HCT116 (cell line): ENCODE measurements around the gene AVL9. TPM values are rescaled to one million over a fixed set of nuclear protein-coding genes. Genes with fewer than 3 reads are reported as not detected.

Source experiments
- ATAC-seq: fragments of 200-7000 bp; cut with Tn5 transposase; 2 replicates; pipeline ENCODE4 v1.9.1; 2020; ENCODE audit warnings: mild to moderate bottlenecking, moderate library complexity
- BruUV-seq: library from RNA; stranded (reverse); fragments of 400-500 nt; replicated peaks from 2 replicates; lab custom pipeline; 2021; lab: Mats Ljungman, UMichigan
- CTCF ChIA-PET: fragments of 300-600 bp; sonication (Branson Sonifier 250); formaldehyde crosslinking; loops from one replicate; lab custom pipeline; 2021; ENCODE audit warnings: antibody characterized with exemption; lab: Charles Lee
- POLR2A ChIA-PET: fragments of 300-600, 350-600 bp; sonication (Branson Sonifier 250); formaldehyde crosslinking; loops from one replicate; lab custom pipeline; 2021; ENCODE audit warnings: antibody characterized with exemption; lab: Charles Lee
- RAD21 ChIA-PET, 2 experiments: fragments of 300-600 bp; sonication (Branson Sonifier 250); formaldehyde crosslinking; loops; one replicate each; lab custom pipeline; 2023; ENCODE audit warnings: low total read pairs in 2 of 2; ENCODE audit not compliant: uncharacterized antibody in 2 of 2, unreplicated experiment in 2 of 2, low non-redundant PET in 1 of 2; lab: Charles Lee
- DNase-seq: peaks from one replicate; pipeline ENCODE4 v3.0.0-alpha.2; 2010; ENCODE audit warnings: low read depth, low spot score
- H2AFZ ChIP-seq: fragments of 200-600 bp; shearing (Covaris generic), sonication (generic); 2 replicates; pipeline ENCODE4 v1.6.1; 2017; ENCODE audit warnings: low read depth, mixed run types, mixed read lengths, antibody characterized with exemption, low read length; ENCODE audit not compliant: poor library complexity, severe bottlenecking
- H3K27ac ChIP-seq: 2 replicates; pipeline ENCODE4 v1.5.1; 2012; ENCODE audit warnings: low read depth, low read length
- H3K27me3 ChIP-seq: fragments of 200-600 bp; sonication (generic); 2 replicates; pipeline ENCODE4 v1.6.1; 2016; ENCODE audit warnings: mixed run types, low read length, mixed read lengths; ENCODE audit not compliant: insufficient read depth
- H3K36me3 ChIP-seq, 2 experiments: fragments of 200-500 bp in 1 of 2; fragments of 200-600 bp in 1 of 2; sonication (Bioruptor generic) in 1 of 2; sonication (generic) in 1 of 2; 2 replicates each; pipeline versions ENCODE4 v1.5.1 to v1.6.1; 2014 to 2016; ENCODE audit warnings: low read length in 2 of 2, inconsistent platforms in 1 of 2, mixed read lengths in 1 of 2, mixed run types in 1 of 2; ENCODE audit not compliant: insufficient read depth in 2 of 2, control insufficient read depth in 1 of 2
- H3K4me1 ChIP-seq, 2 experiments: fragments of 200-600 bp in 1 of 2; sonication (generic) in 1 of 2; 2 replicates each; pipeline versions ENCODE4 v1.5.1 to v1.6.1; 2012 to 2017; ENCODE audit warnings: low read length in 2 of 2, inconsistent platforms in 1 of 2, mild to moderate bottlenecking in 1 of 2, mixed read lengths in 1 of 2, mixed run types in 1 of 2, moderate library complexity in 1 of 2; ENCODE audit not compliant: insufficient read depth in 2 of 2, control insufficient read depth in 1 of 2
- H3K4me2 ChIP-seq: fragments of 200-600 bp; sonication (generic); 2 replicates; pipeline ENCODE4 v1.6.1; 2017; ENCODE audit warnings: mixed run types, low read length, mixed read lengths
- H3K4me3 ChIP-seq, 2 experiments: fragments of 200-600 bp in 1 of 2; sonication (generic) in 1 of 2; replicated peaks in 1 of 2; 2 replicates each; pipeline ENCODE4 v1.5.1; 2011 to 2016; ENCODE audit warnings: low read length in 2 of 2, control low read depth in 1 of 2, low read depth in 1 of 2, mild to moderate bottlenecking in 1 of 2, mixed read lengths in 1 of 2, mixed run types in 1 of 2
- H3K79me2 ChIP-seq: fragments of 200-600 bp; sonication (generic); 2 replicates; pipeline ENCODE4 v1.6.1; 2017; ENCODE audit warnings: mild to moderate bottlenecking, mixed run types, low read length, moderate library complexity, mixed read lengths; ENCODE audit not compliant: insufficient read depth
- H3K9ac ChIP-seq: fragments of 200-600 bp; sonication (generic); 2 replicates; pipeline ENCODE4 v1.6.1; 2016; ENCODE audit warnings: low read length, mixed read lengths
- H3K9me2 ChIP-seq: fragments of 200-600 bp; sonication (generic), shearing (Covaris generic); 2 replicates; pipeline ENCODE4 v1.6.1; 2017; ENCODE audit warnings: mixed run types, mild to moderate bottlenecking, moderate library complexity; ENCODE audit not compliant: insufficient read depth
- H3K9me3 ChIP-seq, 2 experiments: fragments of 200-500 bp in 1 of 2; fragments of 200-600 bp in 1 of 2; sonication (Bioruptor generic) in 1 of 2; sonication (generic) in 1 of 2; 2 replicates each; pipeline ENCODE4 v1.6.1; 2014 to 2017; ENCODE audit warnings: low read length in 2 of 2, mixed read lengths in 2 of 2, inconsistent platforms in 1 of 2, low read depth in 1 of 2, mild to moderate bottlenecking in 1 of 2, mixed run types in 1 of 2, moderate library complexity in 1 of 2; ENCODE audit not compliant: control insufficient read depth in 1 of 2, insufficient read depth in 1 of 2
- H4K20me1 ChIP-seq: fragments of 200-600 bp; sonication (generic), shearing (Covaris generic); 2 replicates; pipeline ENCODE4 v1.6.1; 2017; ENCODE audit warnings: mixed run types, mild to moderate bottlenecking, moderate library complexity; ENCODE audit not compliant: insufficient read depth
- CEBPB ChIP-seq: IDR thresholded peaks from 2 replicates; pipeline ENCODE4 v1.6.1; 2012; ENCODE audit warnings: low read depth
- EGR1 ChIP-seq: IDR thresholded peaks from 2 replicates; pipeline ENCODE4 v1.6.1; 2012; ENCODE audit warnings: low read depth
- ELF1 ChIP-seq: IDR thresholded peaks from 2 replicates; pipeline ENCODE4 v1.6.1; 2012; ENCODE audit warnings: low read depth, borderline replicate concordance
- EZH2 ChIP-seq: fragments of 200-600 bp; sonication (generic); IDR thresholded peaks from 2 replicates; pipeline ENCODE4 v1.6.1; 2017; ENCODE audit warnings: antibody characterized with exemption, mixed run types
- FOSL1 ChIP-seq: IDR thresholded peaks from 2 replicates; pipeline ENCODE4 v1.6.1; 2012; ENCODE audit warnings: low read depth
- JUND ChIP-seq: IDR thresholded peaks from 2 replicates; pipeline ENCODE4 v1.6.1; 2012
- POLR2A ChIP-seq: IDR thresholded peaks from 2 replicates; pipeline ENCODE4 v1.7.0; 2011; ENCODE audit warnings: borderline replicate concordance; ENCODE audit not compliant: insufficient read depth, insufficient read length; ENCODE audit errors: extremely low read depth
- SIN3A ChIP-seq: IDR thresholded peaks from 2 replicates; pipeline ENCODE4 v1.6.1; 2012; ENCODE audit warnings: low read depth
- SP1 ChIP-seq: IDR thresholded peaks from 2 replicates; pipeline ENCODE4 v1.6.1; 2012; ENCODE audit warnings: low read depth
- SRF ChIP-seq: IDR thresholded peaks from 2 replicates; pipeline ENCODE4 v1.6.1; 2012; ENCODE audit warnings: low read depth
- YY1 ChIP-seq: IDR thresholded peaks from 2 replicates; pipeline ENCODE4 v1.6.1; 2011; ENCODE audit warnings: low read length, low read depth, moderate library complexity, mild to moderate bottlenecking; ENCODE audit not compliant: insufficient replicate concordance; ENCODE audit errors: extremely low read depth
- intact Hi-C: fragments of 100-400 bp; cut with micrococcal nuclease; formaldehyde crosslinking; loops from 2 replicates; pipeline ENCODE4 v1.10.0; 2022
- total RNA-seq: library from RNA; stranded (reverse); gene quantifications from one replicate; pipeline ENCODE4 v1.2.1, GENCODE V29; 2021; ENCODE audit not compliant: unreplicated experiment
- TF ChIP-seq, protein P1 (sequence below): IDR thresholded peaks from 2 replicates; pipeline ENCODE4 v1.6.1; 2011; ENCODE audit warnings: mild to moderate bottlenecking, low read length, moderate library complexity; ENCODE audit not compliant: insufficient replicate concordance; ENCODE audit errors: extremely low read depth

AVL9 gene
- total RNA-seq, 1 experiment from 2014 or later, result 89.0 TPM

DNA sequence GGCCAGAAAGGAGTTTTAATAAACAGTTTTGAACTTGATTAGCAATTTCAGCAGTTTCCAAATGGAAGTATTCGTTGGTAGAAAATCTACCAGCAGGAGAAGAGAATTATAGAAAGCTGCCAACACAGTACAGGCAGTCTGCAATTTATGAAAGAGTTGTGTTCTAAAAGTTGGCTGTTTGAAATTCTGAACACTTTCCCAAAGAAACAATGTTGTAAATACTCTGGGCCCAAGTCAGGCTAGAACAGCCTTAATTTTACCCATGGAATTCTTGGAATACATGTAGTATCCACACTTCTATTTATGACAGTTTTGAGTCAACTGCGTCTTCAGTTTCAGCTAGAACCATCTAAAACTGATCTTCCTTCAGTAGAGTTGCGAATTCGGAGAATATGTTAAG is 42.5 kb downstream of the AVL9 start (continued):
- TF ChIP-seq YY1 (no peak), SIN3A (no peak), FOSL1 (no peak), EGR1 (no peak), JUND (no peak), CEBPB (no peak)

DNA sequence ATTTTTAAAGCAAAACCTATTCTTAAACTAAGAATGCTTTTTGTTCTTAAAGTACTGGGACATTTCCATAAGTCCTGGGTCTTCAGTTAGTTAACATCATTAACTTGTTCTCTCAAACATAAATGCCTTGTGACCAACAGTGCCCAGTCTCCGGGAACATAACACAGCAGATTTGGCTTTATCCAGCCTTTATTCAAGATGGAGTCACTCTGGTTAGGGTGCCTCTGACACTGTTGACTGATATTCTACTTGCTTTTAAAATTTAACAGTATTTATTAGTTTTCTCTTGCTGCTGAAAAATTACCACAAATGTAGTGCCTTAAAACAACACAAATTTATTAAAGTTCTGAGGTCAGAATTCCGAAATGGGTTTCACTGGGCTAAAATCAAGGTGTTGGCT is 44.1 kb downstream of the AVL9 start:
- no peaks in the 10 kb centered on the region for H4K20me1 ChIP-seq
- no peaks in the 10 kb centered on the region for H3K27me3 ChIP-seq
- no peak overlapping the region for H3K27ac ChIP-seq
- ATAC-seq (no peak), DNase-seq (no peak)
- no peak overlapping the region for H2AFZ ChIP-seq
- CTCF ChIA-PET, result no interaction called here
- peaks cover 53% of the 10 kb centered on the region for H3K79me2 ChIP-seq
- peaks cover 0 to 5% of the 10 kb centered on the region in 2 experiments; a peak in 1 of 4 replicates for H3K36me3 ChIP-seq
- POLR2A ChIA-PET, result no interaction called here
- no peak overlapping the region for H3K4me2 ChIP-seq
- RAD21 ChIA-PET, result no interaction called here
- H3K9me2 ChIP-seq, result no peaks in the 10 kb centered on the region
- peaks cover 11 to 15% of the 10 kb centered on the region in 2 experiments for H3K4me1 ChIP-seq
- no peak overlapping the region for H3K4me3 ChIP-seq
- no TSS peak for BruUV-seq
- H3K9me3 ChIP-seq, result no peaks in the 10 kb centered on the region
- no peak overlapping the region for H3K9ac ChIP-seq
- TF ChIP-seq EZH2 (no peak), ELF1 (no peak), SRF (no peak), POLR2A (no peak), SP1 (no peak), CEBPB (no peak), FOSL1 (no peak)
- TF ChIP-seq, protein P1, sequence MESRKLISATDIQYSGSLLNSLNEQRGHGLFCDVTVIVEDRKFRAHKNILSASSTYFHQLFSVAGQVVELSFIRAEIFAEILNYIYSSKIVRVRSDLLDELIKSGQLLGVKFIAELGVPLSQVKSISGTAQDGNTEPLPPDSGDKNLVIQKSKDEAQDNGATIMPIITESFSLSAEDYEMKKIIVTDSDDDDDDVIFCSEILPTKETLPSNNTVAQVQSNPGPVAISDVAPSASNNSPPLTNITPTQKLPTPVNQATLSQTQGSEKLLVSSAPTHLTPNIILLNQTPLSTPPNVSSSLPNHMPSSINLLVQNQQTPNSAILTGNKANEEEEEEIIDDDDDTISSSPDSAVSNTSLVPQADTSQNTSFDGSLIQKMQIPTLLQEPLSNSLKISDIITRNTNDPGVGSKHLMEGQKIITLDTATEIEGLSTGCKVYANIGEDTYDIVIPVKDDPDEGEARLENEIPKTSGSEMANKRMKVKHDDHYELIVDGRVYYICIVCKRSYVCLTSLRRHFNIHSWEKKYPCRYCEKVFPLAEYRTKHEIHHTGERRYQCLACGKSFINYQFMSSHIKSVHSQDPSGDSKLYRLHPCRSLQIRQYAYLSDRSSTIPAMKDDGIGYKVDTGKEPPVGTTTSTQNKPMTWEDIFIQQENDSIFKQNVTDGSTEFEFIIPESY, result no peak
- intact Hi-C loops, result no loop called here
